GM20000 (cell line): Measurements from ENCODE around the gene TRAK2.

Source experiments
- DNase-seq: peaks from one replicate; pipeline ENCODE4 v3.0.0; 2012; ENCODE audit warnings: low spot score
- CTCF ChIP-seq: IDR thresholded peaks from 2 replicates; pipeline ENCODE4 v1.5.1; 2012; ENCODE audit warnings: mild to moderate bottlenecking, control low read depth; ENCODE audit errors: extremely low read depth, missing control alignments

TRAK2 gene

GRCh38 chr2:201350879-201351278 is 100.4 kb downstream of the TRAK2 start:
- no peak for TF ChIP-seq CTCF
- no peak for DNase-seq

GRCh38 chr2:201349601-201350000 is 101.7 kb downstream of the TRAK2 start:
- no peak for DNase-seq
- no peak for TF ChIP-seq CTCF

GRCh38 chr2:201348758-201349157 is 102.5 kb downstream of the TRAK2 start:
- TF ChIP-seq CTCF = no peak
- no peak for DNase-seq

GRCh38 chr2:201347138-201347537 is 104.1 kb downstream of the TRAK2 start:
- no peak for DNase-seq
- TF ChIP-seq CTCF = no peak

- no peak for TF ChIP-seq CTCF
- DNase-seq = no peak
These were observed 105.5 kb downstream of the TRAK2 start for GRCh38 chr2:201345625-201346213.

GRCh38 chr2:201344663-201345366 is 106.4 kb downstream of the TRAK2 start:
- TF ChIP-seq CTCF = no peak
- no peak for DNase-seq

GRCh38 chr2:201343559-201343958 is 107.7 kb downstream of the TRAK2 start:
- no peak for TF ChIP-seq CTCF
- no peak for DNase-seq
